ENCODE data around the gene MAP1LC3B. TPM values are rescaled to one million over a fixed set of nuclear protein-coding genes. Genes with fewer than 3 reads are reported as not detected.

MAP1LC3B gene
- total and polyA plus RNA-seq, 2 experiments from 2014 or later: 43.9 to 226 TPM

DNA sequence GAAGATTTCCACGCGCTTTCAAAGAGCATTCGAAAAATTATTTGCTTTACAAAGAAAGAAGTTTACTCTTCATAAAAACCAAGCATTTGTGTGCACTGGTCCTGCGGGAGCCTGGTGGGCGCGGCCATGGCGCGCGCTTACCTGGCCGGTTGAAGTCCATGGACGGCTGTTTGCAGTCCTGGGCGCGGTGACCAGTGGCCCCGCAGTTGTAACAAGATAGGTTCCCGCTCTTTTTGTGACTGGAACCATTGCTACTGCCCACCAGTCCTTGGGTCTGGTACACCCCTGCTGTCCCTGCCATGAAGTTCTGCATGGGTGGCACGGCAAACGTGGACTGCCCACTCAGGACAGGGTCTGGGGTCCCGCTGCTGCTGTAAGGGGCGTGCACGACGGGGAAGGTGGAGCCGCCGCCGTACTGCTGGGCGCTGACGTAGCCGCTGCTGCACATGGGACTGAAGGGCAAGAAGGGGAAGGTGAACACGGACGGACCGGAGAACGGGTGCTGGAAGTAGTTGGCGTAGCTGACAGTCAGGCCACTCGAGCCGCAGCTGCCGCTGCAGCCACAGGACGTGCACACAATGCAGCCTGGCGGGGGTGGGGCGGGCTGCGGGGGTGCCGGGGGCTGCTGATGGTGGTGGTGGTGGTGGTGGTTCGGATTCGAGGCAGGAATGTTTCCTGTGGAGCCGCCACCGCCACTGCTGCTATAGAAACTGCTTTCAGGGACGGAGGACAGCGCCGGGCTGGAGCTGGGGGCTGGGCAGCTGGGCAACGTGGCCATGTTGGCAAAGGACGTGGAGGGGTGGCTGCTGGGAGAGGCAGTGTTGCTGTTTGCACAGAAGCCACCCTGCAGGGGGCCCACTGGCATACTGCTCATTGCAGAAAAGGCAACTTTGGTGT lies 19.5 kb downstream of the MAP1LC3B start:
- Histone ChIP-seq H2AFZ (no peak overlapping the region), H3K27ac (no peak overlapping the region), H3K4me2 (ENCODE audit: unreplicated experiment) (no peak overlapping the region), H3K4me1 (ENCODE audit: insufficient read depth) (no peaks in the 10 kb centered on the region), H3K36me3 (ENCODE audit: low read depth) (peaks cover 26% of the 10 kb centered on the region), H4K20me1 (ENCODE audit: insufficient read depth) (no peaks in the 10 kb centered on the region), H3K4me3 (no peak overlapping the region), H3K27me3 (replicated peaks; ENCODE audit: insufficient read depth) (no peaks in the 10 kb centered on the region), H3K9me3 (ENCODE audit: low read depth) (no peaks in the 10 kb centered on the region), H3F3A (ENCODE audit: insufficient read depth) (peaks cover 14% of the 10 kb centered on the region), H3K79me2 (ENCODE audit: insufficient read depth) (0 out of 2 replicates have a peak, but pooled peaks cover 3% of the 10 kb centered on the region), H3K9me2 (ENCODE audit: insufficient read depth) (no peaks in the 10 kb centered on the region), H3K9ac (no peak overlapping the region)
- WGBS, 2 experiments (ENCODE audit: low coverage in 1 of 2, low lambda C conversion rate in 2 of 2, missing lambda C conversion rate in 2 of 2): 95% methylated on average over 42 to 49 of the region's 49 CpGs
- TF ChIP-seq EZH2phosphoT487 (IDR thresholded peaks at IDR 0.05; ENCODE audit: insufficient read depth, low read depth): no peak
- in situ Hi-C loops (cut with MboI): no loop called here
- no peak for DNase-seq

DNA sequence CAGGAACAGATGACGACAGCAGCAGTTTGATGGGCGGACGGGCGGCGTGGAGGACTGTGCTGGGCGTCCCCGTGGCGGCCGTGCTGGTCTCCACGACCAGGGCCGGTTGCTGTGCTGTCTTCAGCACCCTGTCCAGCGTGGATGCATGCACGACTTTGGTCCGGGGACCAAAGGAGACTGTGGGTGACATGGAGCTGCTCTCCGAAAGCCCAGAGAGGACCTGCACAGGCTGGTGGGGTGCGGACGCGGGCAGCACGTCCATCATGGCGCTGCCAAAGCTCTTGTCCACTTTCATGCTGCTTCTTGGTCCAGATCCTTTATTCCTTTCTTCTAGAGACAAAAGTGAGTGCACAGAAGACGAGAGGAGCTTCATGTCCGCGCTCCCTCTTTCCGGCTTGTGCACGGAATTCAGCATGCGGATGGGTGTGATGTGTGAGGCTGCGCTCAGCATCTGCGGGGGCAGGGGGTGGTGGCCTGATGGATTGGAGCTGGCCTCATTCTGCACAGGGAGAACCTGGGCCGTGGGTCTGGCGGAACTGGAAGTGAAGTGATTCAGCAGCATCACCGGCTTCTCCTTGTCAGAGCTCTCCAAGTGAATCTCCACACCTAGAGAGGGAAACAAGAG lies 20.3 kb downstream of the MAP1LC3B start:
- H3K27ac ChIP-seq: no peak overlapping the region
- no peak overlapping the region for H3K4me3 ChIP-seq
- 0 out of 2 replicates have a peak, but pooled peaks cover 3% of the 10 kb centered on the region for H3K79me2 ChIP-seq (ENCODE audit: insufficient read depth)
- H3F3A ChIP-seq (ENCODE audit: insufficient read depth): peaks cover 7% of the 10 kb centered on the region
- H3K9ac ChIP-seq: no peak overlapping the region
- no peak overlapping the region for H2AFZ ChIP-seq
- peaks cover 27% of the 10 kb centered on the region for H3K36me3 ChIP-seq (ENCODE audit: low read depth)
- H3K9me2 ChIP-seq (ENCODE audit: insufficient read depth): no peaks in the 10 kb centered on the region
- H3K9me3 ChIP-seq (ENCODE audit: low read depth): no peaks in the 10 kb centered on the region
- in situ Hi-C loops (cut with MboI): no loop called here
- H3K27me3 ChIP-seq (replicated peaks; ENCODE audit: insufficient read depth): no peaks in the 10 kb centered on the region
- no peak overlapping the region for H3K4me2 ChIP-seq (ENCODE audit: unreplicated experiment)
- no peak for DNase-seq
- TF ChIP-seq EZH2 (IDR thresholded peaks at IDR 0.05; ENCODE audit: insufficient read depth, poor library complexity, severe bottlenecking) (no peak), EZH2phosphoT487 (IDR thresholded peaks at IDR 0.05; ENCODE audit: insufficient read depth, low read depth) (no peak)
- WGBS, 2 experiments (ENCODE audit: low coverage in 1 of 2, low lambda C conversion rate in 2 of 2, missing lambda C conversion rate in 2 of 2): 85 to 92% methylated on average over 29 to 31 of the region's 31 CpGs
- H4K20me1 ChIP-seq (ENCODE audit: insufficient read depth): no peaks in the 10 kb centered on the region
- no peaks in the 10 kb centered on the region for H3K4me1 ChIP-seq (ENCODE audit: insufficient read depth)

DNA sequence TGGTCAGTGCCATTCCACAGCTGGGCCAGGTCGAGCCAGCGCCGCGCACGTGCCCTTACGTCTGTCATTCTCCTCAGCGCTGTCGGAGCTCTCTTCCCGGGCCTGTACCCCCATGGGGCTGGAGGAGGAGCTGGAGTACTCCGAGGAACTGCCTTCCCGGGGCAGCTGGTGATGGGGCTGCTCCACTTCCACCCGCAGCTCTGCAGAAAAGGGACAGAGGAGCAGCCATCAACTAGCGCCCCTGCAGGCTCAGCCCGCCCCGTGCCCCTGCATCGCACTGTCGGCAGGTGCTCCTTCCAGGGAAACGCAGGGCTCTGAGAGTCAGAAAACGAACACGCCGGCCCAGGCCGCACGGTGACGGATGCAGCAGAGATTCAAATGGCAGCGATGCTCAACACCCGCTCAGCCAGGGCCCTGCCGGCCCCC lies 20.9 kb downstream of the MAP1LC3B start:
- Histone ChIP-seq H2AFZ (no peak overlapping the region), H3F3A (ENCODE audit: insufficient read depth) (peaks cover 5% of the 10 kb centered on the region; the same call in 1 of the 2 replicates), H3K4me2 (ENCODE audit: unreplicated experiment) (no peak overlapping the region), H3K9ac (no peak overlapping the region), H3K27me3 (replicated peaks; ENCODE audit: insufficient read depth) (no peaks in the 10 kb centered on the region), H3K36me3 (ENCODE audit: low read depth) (peaks cover 30% of the 10 kb centered on the region), H3K9me3 (ENCODE audit: low read depth) (no peaks in the 10 kb centered on the region), H3K4me1 (ENCODE audit: insufficient read depth) (no peaks in the 10 kb centered on the region), H3K4me3 (no peak overlapping the region), H3K9me2 (ENCODE audit: insufficient read depth) (no peaks in the 10 kb centered on the region), H3K27ac (no peak overlapping the region), H3K79me2 (ENCODE audit: insufficient read depth) (0 out of 2 replicates have a peak, but pooled peaks cover 3% of the 10 kb centered on the region), H4K20me1 (ENCODE audit: insufficient read depth) (no peaks in the 10 kb centered on the region)
- TF ChIP-seq EZH2phosphoT487 (IDR thresholded peaks at IDR 0.05; ENCODE audit: insufficient read depth, low read depth) (no peak), EZH2 (IDR thresholded peaks at IDR 0.05; ENCODE audit: insufficient read depth, poor library complexity, severe bottlenecking) (no peak)
- DNase-seq: no peak
- 93 to 94% methylated on average over 24 to 27 of the region's 27 CpGs for WGBS, 2 experiments (ENCODE audit: low coverage in 1 of 2, low lambda C conversion rate in 2 of 2, missing lambda C conversion rate in 2 of 2)
- in situ Hi-C loops (cut with MboI): no loop called here

DNA sequence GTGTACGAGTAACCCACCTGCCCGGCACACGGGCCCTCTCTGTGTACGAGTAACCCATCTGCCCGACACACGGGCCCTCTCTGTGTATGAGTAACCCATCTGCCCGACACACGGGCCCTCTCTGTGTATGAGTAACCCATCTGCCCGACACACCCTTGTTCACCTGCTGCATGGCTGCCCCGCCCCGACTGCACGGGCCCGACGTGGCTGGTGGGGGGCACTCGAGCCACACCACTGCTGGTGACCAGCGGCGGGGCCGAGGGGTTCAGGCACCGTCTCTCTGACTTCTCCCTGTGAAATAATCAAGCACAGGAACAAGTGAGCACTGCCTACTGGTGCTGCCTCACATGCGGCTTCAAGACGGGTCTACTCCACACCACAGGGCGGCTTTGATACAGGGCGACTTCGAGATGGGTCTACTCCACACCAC lies 22.1 kb downstream of the MAP1LC3B start:
- 66 to 71% methylated on average over 24 of the region's 24 CpGs for WGBS, 2 experiments (ENCODE audit: low coverage in 1 of 2, low lambda C conversion rate in 2 of 2, missing lambda C conversion rate in 2 of 2)
- H3K27me3 ChIP-seq (replicated peaks; ENCODE audit: insufficient read depth): no peaks in the 10 kb centered on the region
- no peak overlapping the region for H2AFZ ChIP-seq
- no peaks in the 10 kb centered on the region for H3K79me2 ChIP-seq (ENCODE audit: insufficient read depth)
- no peaks in the 10 kb centered on the region for H3K9me3 ChIP-seq (ENCODE audit: low read depth)
- H3K4me3 ChIP-seq: no peak overlapping the region
- no peaks in the 10 kb centered on the region for H4K20me1 ChIP-seq (ENCODE audit: insufficient read depth)
- no peak for DNase-seq
- TF ChIP-seq EZH2 (IDR thresholded peaks at IDR 0.05; ENCODE audit: insufficient read depth, poor library complexity, severe bottlenecking): no peak
- no peak for TF ChIP-seq EZH2phosphoT487 (IDR thresholded peaks at IDR 0.05; ENCODE audit: insufficient read depth, low read depth)
- no peaks in the 10 kb centered on the region for H3K9me2 ChIP-seq (ENCODE audit: insufficient read depth)
- H3K4me1 ChIP-seq (ENCODE audit: insufficient read depth): no peaks in the 10 kb centered on the region
- no peak overlapping the region for H3K9ac ChIP-seq
- H3F3A ChIP-seq (ENCODE audit: insufficient read depth): 0 out of 2 replicates have a peak, but pooled peaks cover under 1% of the 10 kb centered on the region
- no peak overlapping the region for H3K27ac ChIP-seq
- peaks cover 32% of the 10 kb centered on the region for H3K36me3 ChIP-seq (ENCODE audit: low read depth)
- no peak overlapping the region for H3K4me2 ChIP-seq (ENCODE audit: unreplicated experiment)
- in situ Hi-C loops (cut with MboI): no loop called here

All from GM23248 (cell line).